ENCODE results near the gene CDH23.

Gene CDH23

GRCh38 chr10:71712572-71713134, 315.9 kb downstream of the CDH23 start:
- no peaks in the 10 kb centered on the region for H3K9me2 ChIP-seq (replicated peaks; ENCODE audit: control insufficient read depth, low read length)
- peaks cover 3% of the 10 kb centered on the region; the same call in 1 of the 2 replicates for H3K27me3 ChIP-seq (ENCODE audit: control insufficient read depth, low read length)
- no peaks in the 10 kb centered on the region for H3F3A ChIP-seq (ENCODE audit: control insufficient read depth, insufficient read depth)
- no peaks in the 10 kb centered on the region for H3K36me3 ChIP-seq (ENCODE audit: control insufficient read depth, low read length)
- H3K9me3 ChIP-seq (ENCODE audit: control insufficient read depth, insufficient read depth, low read length), result no peaks in the 10 kb centered on the region
- no peaks in the 10 kb centered on the region for H4K20me1 ChIP-seq (ENCODE audit: control insufficient read depth, insufficient read depth, low read depth, low read length)
- no peaks in the 10 kb centered on the region for H3K79me2 ChIP-seq (ENCODE audit: control insufficient read depth, low read length)
- H3K4me3 ChIP-seq (ENCODE audit: low read length), result no peak overlapping the region
- H3K27ac ChIP-seq (ENCODE audit: low read depth, low read length), result no peak overlapping the region
- no peak for TF ChIP-seq EZH2phosphoT487 (IDR thresholded peaks at IDR 0.05; ENCODE audit: borderline replicate concordance, low read length)
- TF ChIP-seq, protein P1, sequence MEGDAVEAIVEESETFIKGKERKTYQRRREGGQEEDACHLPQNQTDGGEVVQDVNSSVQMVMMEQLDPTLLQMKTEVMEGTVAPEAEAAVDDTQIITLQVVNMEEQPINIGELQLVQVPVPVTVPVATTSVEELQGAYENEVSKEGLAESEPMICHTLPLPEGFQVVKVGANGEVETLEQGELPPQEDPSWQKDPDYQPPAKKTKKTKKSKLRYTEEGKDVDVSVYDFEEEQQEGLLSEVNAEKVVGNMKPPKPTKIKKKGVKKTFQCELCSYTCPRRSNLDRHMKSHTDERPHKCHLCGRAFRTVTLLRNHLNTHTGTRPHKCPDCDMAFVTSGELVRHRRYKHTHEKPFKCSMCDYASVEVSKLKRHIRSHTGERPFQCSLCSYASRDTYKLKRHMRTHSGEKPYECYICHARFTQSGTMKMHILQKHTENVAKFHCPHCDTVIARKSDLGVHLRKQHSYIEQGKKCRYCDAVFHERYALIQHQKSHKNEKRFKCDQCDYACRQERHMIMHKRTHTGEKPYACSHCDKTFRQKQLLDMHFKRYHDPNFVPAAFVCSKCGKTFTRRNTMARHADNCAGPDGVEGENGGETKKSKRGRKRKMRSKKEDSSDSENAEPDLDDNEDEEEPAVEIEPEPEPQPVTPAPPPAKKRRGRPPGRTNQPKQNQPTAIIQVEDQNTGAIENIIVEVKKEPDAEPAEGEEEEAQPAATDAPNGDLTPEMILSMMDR (IDR thresholded peaks at IDR 0.05; ENCODE audit: low read depth, low read length, poor library complexity, severe bottlenecking), result no peak
- H3K4me2 ChIP-seq (ENCODE audit: low read length), result no peak overlapping the region
- peaks cover 14% of the 10 kb centered on the region for H3K4me1 ChIP-seq (ENCODE audit: control insufficient read depth, low read length)

- no peak overlapping the region for H3K4me3 ChIP-seq (ENCODE audit: low read length)
- H4K20me1 ChIP-seq (ENCODE audit: control insufficient read depth, insufficient read depth, low read depth, low read length), result no peaks in the 10 kb centered on the region
- TF ChIP-seq, protein P1 (IDR thresholded peaks at IDR 0.05; ENCODE audit: low read depth, low read length, poor library complexity, severe bottlenecking), result no peak
- no peak for TF ChIP-seq EZH2phosphoT487 (IDR thresholded peaks at IDR 0.05; ENCODE audit: borderline replicate concordance, low read length)
- no peaks in the 10 kb centered on the region for H3K79me2 ChIP-seq (ENCODE audit: control insufficient read depth, low read length)
- H3K27ac ChIP-seq (ENCODE audit: low read depth, low read length), result no peak overlapping the region
- no peak overlapping the region for H3K4me2 ChIP-seq (ENCODE audit: low read length)
- H3K36me3 ChIP-seq (ENCODE audit: control insufficient read depth, low read length), result no peaks in the 10 kb centered on the region
- H3K9me2 ChIP-seq (replicated peaks; ENCODE audit: control insufficient read depth, low read length), result no peaks in the 10 kb centered on the region
- H3F3A ChIP-seq (ENCODE audit: control insufficient read depth, insufficient read depth), result no peaks in the 10 kb centered on the region
- H3K27me3 ChIP-seq (ENCODE audit: control insufficient read depth, low read length), result peaks cover 2% of the 10 kb centered on the region; the same call in 1 of the 2 replicates
- no peaks in the 10 kb centered on the region for H3K9me3 ChIP-seq (ENCODE audit: control insufficient read depth, insufficient read depth, low read length)
- H3K4me1 ChIP-seq (ENCODE audit: control insufficient read depth, low read length), result peaks cover 14% of the 10 kb centered on the region
Measured at GRCh38 chr10:71713135-71714030, 316.7 kb downstream of the CDH23 start.

GRCh38 chr10:71714031-71714410, 317.3 kb downstream of the CDH23 start:
- Histone ChIP-seq H3K27ac (ENCODE audit: low read depth, low read length) (no peak overlapping the region), H3K4me2 (ENCODE audit: low read length) (no peak overlapping the region), H3K79me2 (ENCODE audit: control insufficient read depth, low read length) (no peaks in the 10 kb centered on the region), H3K36me3 (ENCODE audit: control insufficient read depth, low read length) (no peaks in the 10 kb centered on the region), H3F3A (ENCODE audit: control insufficient read depth, insufficient read depth) (no peaks in the 10 kb centered on the region), H3K27me3 (ENCODE audit: control insufficient read depth, low read length) (no peaks in the 10 kb centered on the region), H3K9me2 (replicated peaks; ENCODE audit: control insufficient read depth, low read length) (no peaks in the 10 kb centered on the region), H3K9me3 (ENCODE audit: control insufficient read depth, insufficient read depth, low read length) (no peaks in the 10 kb centered on the region), H3K4me1 (ENCODE audit: control insufficient read depth, low read length) (peaks cover 14% of the 10 kb centered on the region), H4K20me1 (ENCODE audit: control insufficient read depth, insufficient read depth, low read depth, low read length) (no peaks in the 10 kb centered on the region), H3K4me3 (ENCODE audit: low read length) (no peak overlapping the region)
- TF ChIP-seq, protein P1 (IDR thresholded peaks at IDR 0.05; ENCODE audit: low read depth, low read length, poor library complexity, severe bottlenecking), result no peak
- TF ChIP-seq EZH2phosphoT487 (IDR thresholded peaks at IDR 0.05; ENCODE audit: borderline replicate concordance, low read length), result no peak
